ENCODE measurements around the gene NKD2.
"Not testable (repeated sequence)": the region's sequence is repeated elsewhere in the genome, so short reads cannot be mapped to it uniquely, and the experiment has no call there.

The NKD2 gene

DNA sequence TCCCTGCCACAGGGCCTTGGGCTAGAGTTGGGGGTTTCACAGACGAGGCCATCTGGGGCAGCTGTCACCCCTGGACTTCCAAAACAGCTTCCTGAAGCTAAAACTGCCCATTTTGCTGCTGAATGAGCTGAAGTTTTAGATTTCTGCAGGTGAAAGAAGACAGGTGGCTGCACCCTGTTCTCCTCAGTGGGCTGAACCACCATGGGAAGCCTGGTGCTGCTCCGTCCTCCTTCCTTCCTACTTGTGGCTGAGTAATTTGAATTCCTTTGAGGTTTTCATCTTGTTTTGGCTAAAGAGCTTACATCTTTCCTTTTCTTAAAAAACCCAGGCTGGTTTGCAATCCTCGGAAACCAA, 5.3 kb downstream of the NKD2 start:
- DNase-seq (ENCODE audit: low read depth), result no peak

GRCh38 chr5:1014346-1014745, 5.7 kb downstream of the NKD2 start:
- no peak for DNase-seq (ENCODE audit: low read depth)

GRCh38 chr5:1014781-1015221, 6.2 kb downstream of the NKD2 start:
- no peak for DNase-seq (ENCODE audit: low read depth)

DNA sequence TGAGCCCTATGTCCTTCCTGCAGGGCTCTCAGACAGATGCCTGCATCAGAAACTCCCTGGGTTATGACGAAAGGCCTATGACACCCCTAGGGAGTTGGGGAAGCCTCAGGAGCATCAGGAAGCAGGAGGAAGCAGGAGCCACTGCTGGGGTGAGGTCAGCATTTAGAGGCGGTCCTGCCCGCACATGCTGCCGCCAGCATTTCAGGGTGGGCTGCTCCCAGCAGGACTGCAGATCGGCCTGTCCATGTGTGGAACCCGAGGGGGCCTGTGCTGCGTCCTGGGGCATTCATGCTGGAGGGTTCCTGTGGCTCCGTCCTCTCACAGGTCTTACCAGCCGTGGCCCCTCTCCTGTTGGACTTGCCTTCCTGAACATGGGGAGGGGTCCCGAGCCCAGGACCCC, 6.9 kb downstream of the NKD2 start:
- no peak for DNase-seq (ENCODE audit: low read depth)

GRCh38 chr5:1016036-1016435, 7.4 kb downstream of the NKD2 start:
- no peak for DNase-seq (ENCODE audit: low read depth)

- no peak for DNase-seq (ENCODE audit: low read depth)
Observed at GRCh38 chr5:1016476-1016875, 7.9 kb downstream of the NKD2 start.

DNA sequence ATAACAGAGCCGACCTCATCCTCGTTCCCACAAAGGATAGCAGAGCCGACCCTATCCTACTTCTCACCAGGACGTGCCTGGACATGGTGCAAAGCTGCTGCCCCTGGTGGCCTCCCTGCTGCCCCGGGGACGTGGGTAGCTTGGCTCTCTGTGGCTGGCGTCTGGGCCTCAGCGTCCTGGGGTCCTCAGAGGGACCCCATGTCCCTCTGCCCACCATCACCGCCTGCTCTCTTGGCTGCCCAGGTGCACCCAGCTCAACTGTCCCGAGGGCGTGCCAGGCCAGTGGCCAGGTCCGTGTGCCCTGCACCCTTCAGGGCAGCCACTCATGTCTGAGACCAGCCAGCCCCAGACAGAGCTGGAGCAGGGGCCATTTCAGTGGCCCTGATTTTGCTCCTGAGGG, 8.5 kb downstream of the NKD2 start:
- no peak for DNase-seq (ENCODE audit: low read depth)

- DNase-seq (ENCODE audit: low read depth), result no peak
Observed at GRCh38 chr5:1017691-1018455, 9.3 kb downstream of the NKD2 start.

- DNase-seq (ENCODE audit: low read depth), result no peak
Observed at GRCh38 chr5:1018596-1018995, 10.0 kb downstream of the NKD2 start.

DNA sequence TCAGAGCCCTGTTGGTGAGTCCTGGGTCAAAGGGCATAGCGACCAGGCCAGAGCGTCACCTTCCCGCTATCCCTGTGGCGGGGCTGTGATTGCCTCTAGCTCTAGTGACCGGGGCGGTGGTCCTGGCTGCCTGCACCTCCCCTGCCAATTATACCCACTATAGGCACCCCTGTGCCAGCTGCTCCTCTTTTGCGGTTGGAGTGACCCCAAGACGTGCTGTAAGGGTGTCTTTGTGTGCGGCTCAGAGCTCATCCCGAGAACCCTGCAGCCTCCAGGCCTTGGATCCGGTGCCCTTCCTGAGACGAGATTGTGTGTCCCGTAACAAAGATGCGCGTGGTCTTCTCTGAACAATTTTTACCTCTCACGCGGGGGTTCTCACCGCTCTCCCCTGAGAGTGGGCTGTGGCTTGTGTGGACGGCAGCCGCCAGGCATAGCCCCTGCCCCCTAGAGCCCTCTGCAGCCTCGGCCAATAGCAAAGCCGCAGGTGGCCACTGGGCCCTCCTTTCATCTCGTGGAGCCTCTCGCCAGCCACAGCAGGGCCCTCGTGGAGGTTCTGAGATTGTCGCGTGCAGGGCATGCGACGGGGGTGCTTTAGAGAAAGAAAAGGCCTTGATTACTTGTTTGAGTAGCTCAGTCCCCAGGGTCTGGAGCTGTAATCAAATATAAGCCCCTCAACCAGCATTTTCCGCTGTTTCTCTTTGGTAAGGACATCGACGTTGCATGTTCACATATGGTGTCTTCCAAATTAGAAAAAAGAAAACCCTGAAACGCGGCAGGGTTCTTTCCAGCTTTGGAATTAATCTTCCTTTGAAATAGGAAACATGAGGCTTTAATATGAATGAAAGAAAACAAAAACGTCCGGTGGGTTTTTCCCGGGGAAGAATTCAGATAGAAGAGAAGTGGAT, 10.7 kb downstream of the NKD2 start:
- DNase-seq (ENCODE audit: low read depth), result no peak

DNA sequence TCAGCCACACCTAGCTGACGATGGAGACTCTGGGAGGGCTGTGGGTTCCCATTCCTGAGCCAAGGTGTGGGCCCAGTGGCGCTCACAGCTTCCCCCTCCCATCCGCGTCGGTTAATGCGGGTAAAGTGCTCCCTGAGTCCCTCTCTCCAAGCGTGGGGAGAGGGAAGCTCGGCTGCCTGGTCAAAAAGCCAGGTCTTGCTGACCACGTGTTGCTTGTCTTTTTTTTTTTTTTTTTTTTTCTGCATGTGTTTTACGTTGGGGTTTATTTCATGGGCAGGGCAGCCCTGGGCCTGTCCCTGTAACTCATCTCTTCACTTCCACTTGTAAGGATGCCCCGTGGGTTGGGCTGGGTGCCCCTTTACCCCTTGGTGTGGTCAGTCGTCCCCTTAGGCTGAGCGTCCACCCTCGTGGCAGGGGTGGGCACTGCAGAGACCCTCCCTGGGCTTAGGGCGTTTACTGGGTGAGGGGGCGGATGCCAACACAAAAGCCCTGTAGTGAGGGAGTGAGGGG, 11.9 kb downstream of the NKD2 start:
- no peak for DNase-seq (ENCODE audit: low read depth)

DNA sequence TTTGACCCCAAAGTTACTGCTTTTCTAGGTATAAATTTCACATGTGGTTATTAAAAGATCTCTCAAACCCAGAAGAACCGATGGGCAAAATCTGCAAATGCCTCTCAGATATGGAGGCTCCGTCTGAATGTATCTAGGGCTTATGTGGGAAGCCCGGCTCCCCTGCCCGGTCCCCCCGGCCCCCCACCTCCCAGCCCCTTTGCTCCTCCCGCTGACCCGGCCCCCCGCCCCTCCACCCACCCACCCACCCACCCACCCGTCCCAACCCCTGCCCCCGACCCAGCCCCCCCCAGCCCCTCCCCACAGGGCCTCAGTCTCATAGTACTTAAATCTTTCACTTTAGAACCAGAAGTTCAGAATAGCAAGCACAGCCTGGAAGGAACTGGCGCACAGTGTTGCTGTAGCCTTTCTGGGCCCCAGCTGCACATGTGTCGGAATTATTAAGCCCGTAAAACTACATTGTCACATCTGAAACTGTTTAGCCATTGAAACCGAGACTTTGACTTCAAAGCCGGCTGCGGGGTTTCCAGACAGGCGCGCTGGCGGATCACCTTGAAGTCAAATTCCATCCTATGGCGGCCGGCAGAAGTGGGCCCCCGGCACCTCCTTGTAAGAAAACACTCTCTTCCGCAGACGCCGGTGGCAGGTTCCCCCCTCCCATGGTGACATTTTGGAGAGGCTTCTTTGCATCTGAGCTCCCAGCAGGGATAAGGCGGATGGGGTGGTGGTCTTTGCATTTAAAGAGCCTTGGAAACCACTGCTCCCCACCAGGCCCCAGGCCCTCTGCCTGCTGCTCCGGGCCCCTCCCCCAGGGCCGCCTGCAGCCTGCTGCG, 12.8 kb downstream of the NKD2 start:
- DNase-seq (ENCODE audit: low read depth), result no peak

DNA sequence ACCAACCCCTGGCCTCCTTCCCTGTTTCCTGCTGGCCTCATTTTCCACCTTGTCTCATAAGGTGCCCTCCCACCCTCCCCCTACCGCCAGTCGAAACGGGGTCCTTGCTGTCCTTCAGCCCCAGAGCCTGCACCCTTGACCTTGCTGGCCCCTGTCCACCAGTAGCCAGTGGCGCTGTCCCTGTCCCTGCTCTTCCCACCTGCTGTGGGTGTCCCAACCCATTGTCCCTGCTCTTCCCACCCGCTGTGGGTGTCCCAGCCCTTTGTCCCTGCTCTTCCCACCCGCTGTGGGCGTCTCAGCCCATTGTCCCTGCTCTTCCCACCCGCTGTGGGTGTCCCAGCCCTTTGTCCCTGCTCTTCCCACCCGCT, 13.4 kb downstream of the NKD2 start:
- DNase-seq (ENCODE audit: low read depth), result not testable (repeated sequence)

- DNase-seq (ENCODE audit: low read depth), result no peak
Observed at GRCh38 chr5:1026700-1027621, 18.4 kb downstream of the NKD2 start.

DNA sequence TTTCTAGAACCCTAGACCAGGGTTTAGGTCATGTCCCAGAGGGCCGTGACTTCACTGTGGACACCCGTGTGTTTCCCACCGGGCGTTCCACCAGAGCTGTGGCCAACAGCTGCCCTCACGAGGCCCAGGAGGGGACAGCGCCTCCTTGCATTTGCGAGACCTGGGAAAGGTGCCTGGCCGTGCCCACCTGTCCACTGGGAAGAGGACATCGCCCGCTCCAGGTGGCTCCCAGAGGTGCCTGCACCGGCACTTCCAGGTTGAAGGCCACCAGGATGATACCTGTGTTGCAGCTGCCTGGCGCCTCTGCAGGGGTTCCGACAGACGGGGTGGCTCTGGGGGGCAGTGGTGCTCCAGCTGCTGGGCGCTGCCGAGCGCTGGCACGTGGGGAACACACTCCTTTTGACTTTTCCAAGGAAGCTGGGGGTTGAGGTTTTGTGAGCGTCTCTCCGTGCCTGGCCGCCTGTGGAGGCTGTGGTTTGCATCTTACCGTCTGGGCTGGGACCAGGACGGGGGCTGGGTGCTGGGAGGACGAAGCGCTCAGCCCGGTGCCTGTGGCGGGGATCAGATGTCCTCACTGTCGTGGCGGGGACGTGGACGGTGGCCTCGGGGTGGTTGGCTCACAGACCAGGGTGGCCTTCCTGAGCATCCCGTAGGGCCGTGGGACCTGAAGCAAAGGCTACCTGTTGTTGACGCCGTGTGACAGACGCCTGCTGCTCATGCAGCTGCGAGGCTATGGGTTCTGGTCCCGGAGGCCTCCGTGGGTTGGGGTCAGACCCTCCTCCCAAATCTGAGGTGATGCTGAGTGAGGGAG, 19.2 kb downstream of the NKD2 start:
- DNase-seq (ENCODE audit: low read depth), result no peak

DNA sequence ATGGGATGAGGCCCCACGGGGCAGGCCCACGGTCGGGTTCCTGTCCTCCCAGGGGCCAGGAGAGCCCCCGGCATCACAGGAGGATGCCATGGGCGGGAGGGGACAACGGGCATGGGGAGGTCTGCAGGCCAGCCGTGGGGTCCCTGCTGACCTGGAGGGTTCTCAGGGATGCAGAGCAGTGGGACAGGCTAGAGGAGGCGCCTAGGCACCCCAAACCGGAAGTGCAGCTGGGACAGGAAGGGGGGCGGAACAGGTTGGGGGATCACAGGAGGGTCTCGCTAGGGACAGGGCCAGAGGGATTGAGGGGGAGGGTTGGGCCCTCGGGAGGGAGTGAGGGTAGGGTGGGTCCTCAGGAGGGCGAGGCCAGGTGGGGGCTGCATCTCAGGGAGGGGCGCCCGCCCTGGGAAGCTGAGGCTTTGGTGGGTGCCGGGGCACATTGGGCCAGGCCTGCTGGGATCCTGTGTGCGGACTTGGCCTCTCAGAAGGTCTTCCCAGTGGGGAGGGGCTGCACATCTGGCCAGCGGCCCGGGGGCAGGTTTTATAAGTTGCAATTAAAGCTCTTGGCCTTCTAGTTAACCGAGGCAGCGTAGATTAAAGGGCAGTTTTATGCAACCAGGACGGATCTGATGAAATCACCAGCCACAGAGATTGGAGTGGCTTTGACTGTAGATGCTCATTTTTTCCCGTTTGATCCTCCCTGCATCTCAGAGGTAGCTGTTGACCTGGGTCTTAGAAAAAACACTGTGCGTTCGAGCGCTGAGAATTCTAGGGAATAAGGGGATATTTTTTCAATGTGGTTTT, 20.1 kb downstream of the NKD2 start:
- DNase-seq (ENCODE audit: low read depth), result no peak

DNA sequence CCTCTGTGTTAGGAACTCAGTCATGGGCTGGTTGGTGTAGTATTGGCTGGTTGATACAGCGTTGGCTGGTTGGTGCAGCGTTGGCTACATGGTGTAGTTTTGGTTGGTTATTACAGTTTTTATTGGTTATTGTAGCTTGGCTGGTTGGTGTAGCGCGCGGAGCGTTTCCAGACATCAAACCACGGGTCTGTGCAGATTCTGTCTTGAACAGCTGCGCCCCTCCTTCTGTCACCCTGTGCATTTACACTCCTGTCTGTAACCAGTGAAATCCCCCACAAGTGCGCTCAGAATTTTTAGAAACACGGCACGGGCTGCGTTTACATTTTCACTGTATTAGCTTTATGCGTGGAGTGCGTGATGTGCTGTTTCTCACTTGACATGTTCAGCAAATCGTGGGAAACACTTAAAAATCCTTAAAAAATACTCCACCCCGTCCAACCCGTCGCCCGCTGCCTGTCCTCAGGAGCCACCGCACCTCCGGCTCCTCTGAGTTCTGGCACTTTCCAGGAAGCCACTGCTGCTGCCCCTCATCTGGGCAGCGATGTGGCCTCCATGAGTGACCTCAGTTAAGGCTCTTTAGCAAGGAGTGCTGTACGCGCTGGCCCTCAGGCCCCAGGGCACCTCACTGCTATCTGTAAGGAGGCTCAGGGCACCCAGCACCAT, 20.8 kb downstream of the NKD2 start:
- DNase-seq (ENCODE audit: low read depth), result no peak

GRCh38 chr5:1029945-1030625, 21.5 kb downstream of the NKD2 start:
- no peak for DNase-seq (ENCODE audit: low read depth)

Data from stimulated activated CD8-positive, alpha-beta memory T cell treated with anti-CD3 and anti-CD28 coated beads, Interleukin-15, amount 100 ng/mL, for 1 hour (primary cell).